ENCODE data around the gene C4orf51.

GRCh38 chr4:145736241-145736831 is 56.4 kb downstream of the C4orf51 start:
- TF ChIP-seq, protein P1, sequence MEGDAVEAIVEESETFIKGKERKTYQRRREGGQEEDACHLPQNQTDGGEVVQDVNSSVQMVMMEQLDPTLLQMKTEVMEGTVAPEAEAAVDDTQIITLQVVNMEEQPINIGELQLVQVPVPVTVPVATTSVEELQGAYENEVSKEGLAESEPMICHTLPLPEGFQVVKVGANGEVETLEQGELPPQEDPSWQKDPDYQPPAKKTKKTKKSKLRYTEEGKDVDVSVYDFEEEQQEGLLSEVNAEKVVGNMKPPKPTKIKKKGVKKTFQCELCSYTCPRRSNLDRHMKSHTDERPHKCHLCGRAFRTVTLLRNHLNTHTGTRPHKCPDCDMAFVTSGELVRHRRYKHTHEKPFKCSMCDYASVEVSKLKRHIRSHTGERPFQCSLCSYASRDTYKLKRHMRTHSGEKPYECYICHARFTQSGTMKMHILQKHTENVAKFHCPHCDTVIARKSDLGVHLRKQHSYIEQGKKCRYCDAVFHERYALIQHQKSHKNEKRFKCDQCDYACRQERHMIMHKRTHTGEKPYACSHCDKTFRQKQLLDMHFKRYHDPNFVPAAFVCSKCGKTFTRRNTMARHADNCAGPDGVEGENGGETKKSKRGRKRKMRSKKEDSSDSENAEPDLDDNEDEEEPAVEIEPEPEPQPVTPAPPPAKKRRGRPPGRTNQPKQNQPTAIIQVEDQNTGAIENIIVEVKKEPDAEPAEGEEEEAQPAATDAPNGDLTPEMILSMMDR (IDR thresholded peaks at IDR 0.05) = no peak
- TF ChIP-seq ZNF232 (CRISPR knock-in tag; IDR thresholded peaks at IDR 0.05) = no peak
- TF ChIP-seq FOXP1 (CRISPR knock-in tag; IDR thresholded peaks at IDR 0.05; ENCODE audit: borderline replicate concordance) = no peak
- TF ChIP-seq JUN (CRISPR knock-in tag; IDR thresholded peaks at IDR 0.05) = no peak
- no peak for TF ChIP-seq SMAD4 (CRISPR knock-in tag; IDR thresholded peaks at IDR 0.05)
- no peak for TF ChIP-seq FOXJ3 (CRISPR knock-in tag; IDR thresholded peaks at IDR 0.05; ENCODE audit: borderline replicate concordance)
- TF ChIP-seq, protein P2, sequence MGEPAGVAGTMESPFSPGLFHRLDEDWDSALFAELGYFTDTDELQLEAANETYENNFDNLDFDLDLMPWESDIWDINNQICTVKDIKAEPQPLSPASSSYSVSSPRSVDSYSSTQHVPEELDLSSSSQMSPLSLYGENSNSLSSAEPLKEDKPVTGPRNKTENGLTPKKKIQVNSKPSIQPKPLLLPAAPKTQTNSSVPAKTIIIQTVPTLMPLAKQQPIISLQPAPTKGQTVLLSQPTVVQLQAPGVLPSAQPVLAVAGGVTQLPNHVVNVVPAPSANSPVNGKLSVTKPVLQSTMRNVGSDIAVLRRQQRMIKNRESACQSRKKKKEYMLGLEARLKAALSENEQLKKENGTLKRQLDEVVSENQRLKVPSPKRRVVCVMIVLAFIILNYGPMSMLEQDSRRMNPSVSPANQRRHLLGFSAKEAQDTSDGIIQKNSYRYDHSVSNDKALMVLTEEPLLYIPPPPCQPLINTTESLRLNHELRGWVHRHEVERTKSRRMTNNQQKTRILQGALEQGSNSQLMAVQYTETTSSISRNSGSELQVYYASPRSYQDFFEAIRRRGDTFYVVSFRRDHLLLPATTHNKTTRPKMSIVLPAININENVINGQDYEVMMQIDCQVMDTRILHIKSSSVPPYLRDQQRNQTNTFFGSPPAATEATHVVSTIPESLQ (CRISPR knock-in tag; IDR thresholded peaks at IDR 0.05) = no peak
- no peak for TF ChIP-seq ZNF317 (CRISPR knock-in tag; IDR thresholded peaks at IDR 0.05; ENCODE audit: borderline replicate concordance, low read depth)
- TF ChIP-seq, protein P3, sequence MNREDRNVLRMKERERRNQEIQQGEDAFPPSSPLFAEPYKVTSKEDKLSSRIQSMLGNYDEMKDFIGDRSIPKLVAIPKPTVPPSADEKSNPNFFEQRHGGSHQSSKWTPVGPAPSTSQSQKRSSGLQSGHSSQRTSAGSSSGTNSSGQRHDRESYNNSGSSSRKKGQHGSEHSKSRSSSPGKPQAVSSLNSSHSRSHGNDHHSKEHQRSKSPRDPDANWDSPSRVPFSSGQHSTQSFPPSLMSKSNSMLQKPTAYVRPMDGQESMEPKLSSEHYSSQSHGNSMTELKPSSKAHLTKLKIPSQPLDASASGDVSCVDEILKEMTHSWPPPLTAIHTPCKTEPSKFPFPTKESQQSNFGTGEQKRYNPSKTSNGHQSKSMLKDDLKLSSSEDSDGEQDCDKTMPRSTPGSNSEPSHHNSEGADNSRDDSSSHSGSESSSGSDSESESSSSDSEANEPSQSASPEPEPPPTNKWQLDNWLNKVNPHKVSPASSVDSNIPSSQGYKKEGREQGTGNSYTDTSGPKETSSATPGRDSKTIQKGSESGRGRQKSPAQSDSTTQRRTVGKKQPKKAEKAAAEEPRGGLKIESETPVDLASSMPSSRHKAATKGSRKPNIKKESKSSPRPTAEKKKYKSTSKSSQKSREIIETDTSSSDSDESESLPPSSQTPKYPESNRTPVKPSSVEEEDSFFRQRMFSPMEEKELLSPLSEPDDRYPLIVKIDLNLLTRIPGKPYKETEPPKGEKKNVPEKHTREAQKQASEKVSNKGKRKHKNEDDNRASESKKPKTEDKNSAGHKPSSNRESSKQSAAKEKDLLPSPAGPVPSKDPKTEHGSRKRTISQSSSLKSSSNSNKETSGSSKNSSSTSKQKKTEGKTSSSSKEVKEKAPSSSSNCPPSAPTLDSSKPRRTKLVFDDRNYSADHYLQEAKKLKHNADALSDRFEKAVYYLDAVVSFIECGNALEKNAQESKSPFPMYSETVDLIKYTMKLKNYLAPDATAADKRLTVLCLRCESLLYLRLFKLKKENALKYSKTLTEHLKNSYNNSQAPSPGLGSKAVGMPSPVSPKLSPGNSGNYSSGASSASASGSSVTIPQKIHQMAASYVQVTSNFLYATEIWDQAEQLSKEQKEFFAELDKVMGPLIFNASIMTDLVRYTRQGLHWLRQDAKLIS (CRISPR knock-in tag; IDR thresholded peaks at IDR 0.05; ENCODE audit: borderline replicate concordance) = no peak
- TF ChIP-seq, protein P4, sequence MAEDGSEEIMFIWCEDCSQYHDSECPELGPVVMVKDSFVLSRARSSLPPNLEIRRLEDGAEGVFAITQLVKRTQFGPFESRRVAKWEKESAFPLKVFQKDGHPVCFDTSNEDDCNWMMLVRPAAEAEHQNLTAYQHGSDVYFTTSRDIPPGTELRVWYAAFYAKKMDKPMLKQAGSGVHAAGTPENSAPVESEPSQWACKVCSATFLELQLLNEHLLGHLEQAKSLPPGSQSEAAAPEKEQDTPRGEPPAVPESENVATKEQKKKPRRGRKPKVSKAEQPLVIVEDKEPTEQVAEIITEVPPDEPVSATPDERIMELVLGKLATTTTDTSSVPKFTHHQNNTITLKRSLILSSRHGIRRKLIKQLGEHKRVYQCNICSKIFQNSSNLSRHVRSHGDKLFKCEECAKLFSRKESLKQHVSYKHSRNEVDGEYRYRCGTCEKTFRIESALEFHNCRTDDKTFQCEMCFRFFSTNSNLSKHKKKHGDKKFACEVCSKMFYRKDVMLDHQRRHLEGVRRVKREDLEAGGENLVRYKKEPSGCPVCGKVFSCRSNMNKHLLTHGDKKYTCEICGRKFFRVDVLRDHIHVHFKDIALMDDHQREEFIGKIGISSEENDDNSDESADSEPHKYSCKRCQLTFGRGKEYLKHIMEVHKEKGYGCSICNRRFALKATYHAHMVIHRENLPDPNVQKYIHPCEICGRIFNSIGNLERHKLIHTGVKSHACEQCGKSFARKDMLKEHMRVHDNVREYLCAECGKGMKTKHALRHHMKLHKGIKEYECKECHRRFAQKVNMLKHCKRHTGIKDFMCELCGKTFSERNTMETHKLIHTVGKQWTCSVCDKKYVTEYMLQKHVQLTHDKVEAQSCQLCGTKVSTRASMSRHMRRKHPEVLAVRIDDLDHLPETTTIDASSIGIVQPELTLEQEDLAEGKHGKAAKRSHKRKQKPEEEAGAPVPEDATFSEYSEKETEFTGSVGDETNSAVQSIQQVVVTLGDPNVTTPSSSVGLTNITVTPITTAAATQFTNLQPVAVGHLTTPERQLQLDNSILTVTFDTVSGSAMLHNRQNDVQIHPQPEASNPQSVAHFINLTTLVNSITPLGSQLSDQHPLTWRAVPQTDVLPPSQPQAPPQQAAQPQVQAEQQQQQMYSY (CRISPR knock-in tag; IDR thresholded peaks at IDR 0.05) = no peak
- TF ChIP-seq TEAD4 (CRISPR knock-in tag; IDR thresholded peaks at IDR 0.05) = no peak
- TF ChIP-seq USF2 (CRISPR knock-in tag; IDR thresholded peaks at IDR 0.05) = no peak
- TF ChIP-seq GRHL2 (CRISPR knock-in tag; IDR thresholded peaks at IDR 0.05; ENCODE audit: insufficient replicate concordance, severe bottlenecking) = no peak
